ENCODE data around the gene SYCN.

Gene SYCN

DNA sequence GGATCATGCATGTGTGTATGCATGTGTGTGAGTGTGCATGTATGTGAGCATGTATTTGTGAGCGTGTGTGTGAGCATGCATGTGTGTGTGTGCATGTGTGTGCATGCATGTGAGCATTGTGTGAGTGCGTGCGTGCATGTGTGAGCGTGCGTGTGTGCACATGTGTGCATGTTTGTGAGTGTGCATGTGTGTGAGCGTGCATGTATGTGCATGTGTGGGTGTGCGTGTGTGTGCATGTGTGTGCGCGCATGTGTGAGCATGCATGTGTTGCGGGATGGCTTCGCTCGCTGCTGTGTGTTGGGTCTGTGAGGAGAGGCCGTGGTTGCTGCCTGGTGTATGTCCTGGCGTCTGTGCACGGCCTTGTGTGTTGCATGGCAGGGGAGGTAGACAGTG is 46.1 kb downstream of the SYCN start:
- Histone ChIP-seq H4K20me1 (ENCODE audit: insufficient read depth, low read length, poor library complexity, severe bottlenecking) (peaks cover 29% of the 10 kb centered on the region), H2AFZ (ENCODE audit: low read length) (no peak overlapping the region), H3K36me3 (ENCODE audit: insufficient read depth, low read length) (no peaks in the 10 kb centered on the region), H3K9me2 (replicated peaks; ENCODE audit: low read depth, low read length) (no peaks in the 10 kb centered on the region), H3K4me3 (ENCODE audit: low read length, poor library complexity, severe bottlenecking) (no peak overlapping the region), H3K9me3 (ENCODE audit: insufficient read depth, low read depth, low read length) (no peaks in the 10 kb centered on the region), H3K4me2 (ENCODE audit: low read depth, low read length, poor library complexity, severe bottlenecking) (no peak overlapping the region), H3K9ac (ENCODE audit: low read depth, low read length, poor library complexity, severe bottlenecking) (no peak overlapping the region), H3K4me1 (ENCODE audit: insufficient read depth, low read length, poor library complexity, severe bottlenecking) (peaks cover 21% of the 10 kb centered on the region), H3K79me2 (ENCODE audit: insufficient read depth, low read length) (peaks cover 76% of the 10 kb centered on the region), H3F3A (ENCODE audit: low read depth) (no peaks in the 10 kb centered on the region), H3K27me3 (ENCODE audit: insufficient read depth, low read length, poor library complexity, severe bottlenecking) (no peaks in the 10 kb centered on the region)
- TF ChIP-seq EZH2phosphoT487 (IDR thresholded peaks at IDR 0.05; ENCODE audit: borderline replicate concordance) = no peak
- TF ChIP-seq, protein P1, sequence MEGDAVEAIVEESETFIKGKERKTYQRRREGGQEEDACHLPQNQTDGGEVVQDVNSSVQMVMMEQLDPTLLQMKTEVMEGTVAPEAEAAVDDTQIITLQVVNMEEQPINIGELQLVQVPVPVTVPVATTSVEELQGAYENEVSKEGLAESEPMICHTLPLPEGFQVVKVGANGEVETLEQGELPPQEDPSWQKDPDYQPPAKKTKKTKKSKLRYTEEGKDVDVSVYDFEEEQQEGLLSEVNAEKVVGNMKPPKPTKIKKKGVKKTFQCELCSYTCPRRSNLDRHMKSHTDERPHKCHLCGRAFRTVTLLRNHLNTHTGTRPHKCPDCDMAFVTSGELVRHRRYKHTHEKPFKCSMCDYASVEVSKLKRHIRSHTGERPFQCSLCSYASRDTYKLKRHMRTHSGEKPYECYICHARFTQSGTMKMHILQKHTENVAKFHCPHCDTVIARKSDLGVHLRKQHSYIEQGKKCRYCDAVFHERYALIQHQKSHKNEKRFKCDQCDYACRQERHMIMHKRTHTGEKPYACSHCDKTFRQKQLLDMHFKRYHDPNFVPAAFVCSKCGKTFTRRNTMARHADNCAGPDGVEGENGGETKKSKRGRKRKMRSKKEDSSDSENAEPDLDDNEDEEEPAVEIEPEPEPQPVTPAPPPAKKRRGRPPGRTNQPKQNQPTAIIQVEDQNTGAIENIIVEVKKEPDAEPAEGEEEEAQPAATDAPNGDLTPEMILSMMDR (conservative IDR thresholded peaks at IDR 0.05; ENCODE audit: low read length) = no peak

DNA sequence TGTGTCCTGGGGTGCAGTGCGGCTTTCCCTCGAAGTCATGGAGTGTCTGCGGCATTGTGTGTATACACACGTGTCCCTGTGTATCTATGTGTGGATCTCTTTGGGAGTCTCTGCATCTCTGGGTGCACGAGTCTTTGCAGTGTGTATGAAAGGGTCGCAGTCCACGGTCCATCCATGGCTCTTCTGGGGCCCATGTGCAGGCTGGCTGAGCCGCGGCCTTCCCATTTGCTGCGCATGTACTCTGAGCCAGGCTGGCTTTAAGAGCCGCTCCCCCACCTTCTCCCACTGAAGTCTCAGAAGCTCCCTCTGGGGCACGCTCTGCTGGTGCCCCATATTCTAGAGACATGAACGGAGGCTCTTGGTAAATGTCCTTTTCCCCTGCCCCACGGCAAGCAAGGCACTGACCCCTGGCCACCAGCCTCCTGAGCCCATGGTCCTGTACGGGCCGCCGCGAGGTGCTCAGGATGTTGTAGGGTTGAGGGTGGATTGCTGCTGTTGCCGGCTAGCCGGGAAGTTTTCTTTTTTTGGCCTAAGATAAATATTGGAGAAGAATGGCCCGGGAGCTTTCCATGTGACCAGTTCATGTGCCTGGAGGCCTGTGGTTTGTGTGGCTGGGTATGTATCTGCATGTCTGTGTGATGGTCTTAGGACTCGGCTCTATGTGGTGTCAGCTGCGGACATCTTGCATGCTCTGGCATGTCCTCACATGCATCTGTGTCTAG is 46.6 kb downstream of the SYCN start:
- no peaks in the 10 kb centered on the region for H3K9me2 ChIP-seq (replicated peaks; ENCODE audit: low read depth, low read length)
- no peaks in the 10 kb centered on the region for H3F3A ChIP-seq (ENCODE audit: low read depth)
- no peak overlapping the region for H3K4me3 ChIP-seq (ENCODE audit: low read length, poor library complexity, severe bottlenecking)
- H3K9me3 ChIP-seq (ENCODE audit: insufficient read depth, low read depth, low read length) = no peaks in the 10 kb centered on the region
- H3K79me2 ChIP-seq (ENCODE audit: insufficient read depth, low read length) = peaks cover 70% of the 10 kb centered on the region
- peaks cover 26% of the 10 kb centered on the region for H4K20me1 ChIP-seq (ENCODE audit: insufficient read depth, low read length, poor library complexity, severe bottlenecking)
- no peak overlapping the region for H2AFZ ChIP-seq (ENCODE audit: low read length)
- no peak for TF ChIP-seq EZH2phosphoT487 (IDR thresholded peaks at IDR 0.05; ENCODE audit: borderline replicate concordance)
- TF ChIP-seq, protein P1 (conservative IDR thresholded peaks at IDR 0.05; ENCODE audit: low read length) = no peak
- no peak overlapping the region for H3K9ac ChIP-seq (ENCODE audit: low read depth, low read length, poor library complexity, severe bottlenecking)
- peaks cover 21% of the 10 kb centered on the region for H3K4me1 ChIP-seq (ENCODE audit: insufficient read depth, low read length, poor library complexity, severe bottlenecking)
- no peaks in the 10 kb centered on the region for H3K36me3 ChIP-seq (ENCODE audit: insufficient read depth, low read length)
- H3K27me3 ChIP-seq (ENCODE audit: insufficient read depth, low read length, poor library complexity, severe bottlenecking) = no peaks in the 10 kb centered on the region
- H3K4me2 ChIP-seq (ENCODE audit: low read depth, low read length, poor library complexity, severe bottlenecking) = no peak overlapping the region

DNA sequence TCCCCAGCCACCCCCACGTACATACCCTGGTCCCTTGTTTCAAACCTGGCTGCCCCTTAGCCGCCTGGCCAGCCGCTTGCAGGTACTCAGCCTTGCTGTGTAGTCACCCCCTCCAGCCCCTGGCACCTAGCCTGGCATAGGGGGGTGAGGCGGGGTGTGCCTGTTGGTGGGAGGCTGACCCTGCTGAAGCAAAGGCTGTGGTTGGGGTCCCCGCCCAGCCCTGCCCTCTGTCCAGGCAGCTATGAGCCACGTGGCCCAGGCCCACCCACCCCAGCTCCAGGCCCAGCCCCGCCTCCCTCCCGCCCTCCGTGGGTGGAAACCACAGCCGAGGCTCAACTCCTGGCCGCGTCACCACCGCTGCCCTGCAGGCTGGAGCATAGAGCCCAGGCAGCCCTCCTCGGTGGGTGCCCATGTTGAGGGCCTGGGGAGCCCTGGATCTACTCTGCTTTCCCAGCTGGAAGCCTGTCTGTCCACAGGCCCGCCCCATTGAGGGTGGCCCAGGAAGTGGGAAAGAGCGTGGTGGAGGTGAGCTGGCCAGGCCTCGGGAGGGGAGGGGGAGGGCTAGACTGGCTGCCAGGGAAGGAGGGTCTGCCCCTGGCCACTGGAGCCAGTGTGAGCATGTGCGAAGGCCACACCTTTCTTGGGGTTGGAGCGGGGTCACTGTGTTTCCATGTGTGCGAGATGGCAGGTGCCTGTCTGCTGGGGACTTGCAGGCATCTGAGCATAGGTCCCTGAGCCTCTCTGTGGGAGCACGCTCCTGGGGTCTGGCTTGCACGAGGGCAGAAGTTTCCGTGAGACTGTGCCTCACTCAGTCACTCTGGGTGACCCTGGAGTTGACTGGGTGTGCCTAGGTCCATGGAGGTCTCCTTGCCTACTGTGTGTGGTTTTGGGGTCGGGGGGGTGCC is 47.5 kb downstream of the SYCN start:
- H4K20me1 ChIP-seq (ENCODE audit: insufficient read depth, low read length, poor library complexity, severe bottlenecking) = peaks cover 24% of the 10 kb centered on the region
- H3K9me2 ChIP-seq (replicated peaks; ENCODE audit: low read depth, low read length) = no peaks in the 10 kb centered on the region
- no peaks in the 10 kb centered on the region for H3K36me3 ChIP-seq (ENCODE audit: insufficient read depth, low read length)
- no peak for TF ChIP-seq EZH2phosphoT487 (IDR thresholded peaks at IDR 0.05; ENCODE audit: borderline replicate concordance)
- TF ChIP-seq, protein P1 (conservative IDR thresholded peaks at IDR 0.05; ENCODE audit: low read length) = no peak
- H3K4me3 ChIP-seq (ENCODE audit: low read length, poor library complexity, severe bottlenecking) = no peak overlapping the region
- no peak overlapping the region for H2AFZ ChIP-seq (ENCODE audit: low read length)
- H3K4me1 ChIP-seq (ENCODE audit: insufficient read depth, low read length, poor library complexity, severe bottlenecking) = peaks cover 21% of the 10 kb centered on the region
- no peaks in the 10 kb centered on the region for H3K9me3 ChIP-seq (ENCODE audit: insufficient read depth, low read depth, low read length)
- no peaks in the 10 kb centered on the region for H3F3A ChIP-seq (ENCODE audit: low read depth)
- no peaks in the 10 kb centered on the region for H3K27me3 ChIP-seq (ENCODE audit: insufficient read depth, low read length, poor library complexity, severe bottlenecking)
- H3K79me2 ChIP-seq (ENCODE audit: insufficient read depth, low read length) = peaks cover 68% of the 10 kb centered on the region
- no peak overlapping the region for H3K9ac ChIP-seq (ENCODE audit: low read depth, low read length, poor library complexity, severe bottlenecking)
- H3K4me2 ChIP-seq (ENCODE audit: low read depth, low read length, poor library complexity, severe bottlenecking) = no peak overlapping the region

Data from Loucy (cell line).